HG03571 (cell line): ENCODE data around the gene SIDT1.

Source experiments
- ATAC-seq: cut with Tn5 transposase; IDR thresholded peaks from one replicate; pipeline ENCODE4 v1.9.1; 2021; ENCODE audit not compliant: unreplicated experiment

The SIDT1 gene

GRCh38 chr3:113531826-113532697 lies at the start of gene SIDT1:
Gene SIDT1, plus strand, starts transcription at chr3:113532555. Its CDS starts 467 bp downstream, at chr3:113533022.
- ATAC-seq: peak; percentile 51

GRCh38 chr3:113485161-113485609 lies 47.2 kb upstream of the SIDT1 start:
- ATAC-seq: no peak

GRCh38 chr3:113495035-113495434 lies 37.3 kb upstream of the SIDT1 start:
- ATAC-seq: peak; percentile 52

GRCh38 chr3:113496924-113497323 lies 35.4 kb upstream of the SIDT1 start:
- no peak for ATAC-seq

GRCh38 chr3:113498221-113499005 lies 33.9 kb upstream of the SIDT1 start:
- ATAC-seq: no peak

- no peak for ATAC-seq
Observed at GRCh38 chr3:113499081-113499480, 33.3 kb upstream of the SIDT1 start.

- ATAC-seq: no peak
Observed at GRCh38 chr3:113501597-113501996, 30.8 kb upstream of the SIDT1 start.

- no peak for ATAC-seq
Observed at GRCh38 chr3:113505867-113506266, 26.5 kb upstream of the SIDT1 start.

- no peak for ATAC-seq
Observed at GRCh38 chr3:113507501-113508067, 24.8 kb upstream of the SIDT1 start.

GRCh38 chr3:113508966-113509365 lies 23.4 kb upstream of the SIDT1 start:
- no peak for ATAC-seq

GRCh38 chr3:113514265-113514769 lies 18.0 kb upstream of the SIDT1 start:
- ATAC-seq: no peak

GRCh38 chr3:113516115-113516505 lies 16.2 kb upstream of the SIDT1 start:
- ATAC-seq: no peak

- ATAC-seq: no peak
Observed at GRCh38 chr3:113521981-113522380, 10.4 kb upstream of the SIDT1 start.

- no peak for ATAC-seq
Observed at GRCh38 chr3:113523241-113523640, 9.1 kb upstream of the SIDT1 start.

- ATAC-seq: peak; percentile 34
Observed at GRCh38 chr3:113532698-113533533, 561 bp downstream of the SIDT1 start.

GRCh38 chr3:113533534-113533892 lies 1.2 kb downstream of the SIDT1 start:
- ATAC-seq: peak; percentile 26

GRCh38 chr3:113534365-113534764 lies 2.0 kb downstream of the SIDT1 start:
- ATAC-seq: no peak

GRCh38 chr3:113535898-113536297 lies 3.5 kb downstream of the SIDT1 start:
- ATAC-seq: no peak

- ATAC-seq: no peak
Observed at GRCh38 chr3:113536627-113537101, 4.3 kb downstream of the SIDT1 start.

- no peak for ATAC-seq
Observed at GRCh38 chr3:113537155-113537554, 4.8 kb downstream of the SIDT1 start.
